ENCODE measurements around the gene USP10.

GRCh38 chr16:84777435-84777834 lies 77.6 kb downstream of the USP10 start:
- TF ChIP-seq CTCF (IDR thresholded peaks at IDR 0.05; ENCODE audit: insufficient read depth, low read depth, low read length) (no peak), EZH2 (IDR thresholded peaks at IDR 0.05; ENCODE audit: insufficient read depth, low read length) (no peak)
